DND-41 (cell line): Measurements from ENCODE around the gene ACTMAP.
A peak's percentile ranks its signal among the peaks of the same experiment; 100 is the strongest.

ENCODE experiments used
- EZH2 ChIP-seq: IDR thresholded peaks from 3 replicates; pipeline ENCODE4 v1.6.1; 2012; ENCODE audit warnings: borderline replicate concordance, low read depth, mild to moderate bottlenecking, moderate library complexity, low read length, inconsistent platforms; ENCODE audit not compliant: severe bottlenecking
- TF ChIP-seq, protein P1 (sequence below): IDR thresholded peaks from 2 replicates; pipeline ENCODE4 v1.5.1; 2012; ENCODE audit warnings: borderline replicate concordance, low read length, moderate library complexity, mild to moderate bottlenecking; ENCODE audit not compliant: poor library complexity, severe bottlenecking; ENCODE audit errors: extremely low read depth

DNA sequence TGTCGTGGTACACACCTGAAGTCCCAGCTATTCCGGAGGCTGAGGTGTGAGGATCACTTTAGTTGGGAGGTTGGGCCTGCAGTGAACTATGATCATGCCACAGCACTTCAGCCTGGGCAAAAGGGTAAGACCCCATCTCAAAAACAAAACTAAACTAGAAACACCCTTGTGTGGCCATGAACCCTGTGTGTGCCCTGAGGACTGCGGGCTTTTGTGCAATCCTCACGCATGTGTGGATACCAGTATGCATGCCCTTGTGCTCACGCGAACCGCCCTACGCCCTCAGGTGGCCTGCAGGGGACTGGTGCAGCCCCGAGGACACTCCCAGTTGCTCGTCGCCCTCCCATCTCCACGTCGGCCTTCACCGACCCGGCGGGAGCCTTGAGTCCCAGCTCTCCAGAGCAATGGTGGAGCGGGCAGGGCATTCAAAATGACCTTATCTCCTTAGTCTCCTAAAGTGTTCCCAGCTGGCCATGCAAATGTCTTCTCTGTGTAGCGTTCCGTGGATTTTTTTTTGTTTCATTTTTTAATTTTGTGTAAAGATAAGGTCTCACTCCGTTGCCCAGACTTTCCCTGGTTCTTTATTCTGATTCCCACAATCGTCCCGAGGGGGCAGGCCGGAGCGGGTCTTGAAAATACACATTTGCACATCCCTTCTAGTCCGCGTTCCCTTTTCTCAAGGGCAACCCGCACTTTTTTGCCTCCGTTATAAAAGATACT, 47.8 kb upstream of the ACTMAP start:
- TF ChIP-seq, protein P1, sequence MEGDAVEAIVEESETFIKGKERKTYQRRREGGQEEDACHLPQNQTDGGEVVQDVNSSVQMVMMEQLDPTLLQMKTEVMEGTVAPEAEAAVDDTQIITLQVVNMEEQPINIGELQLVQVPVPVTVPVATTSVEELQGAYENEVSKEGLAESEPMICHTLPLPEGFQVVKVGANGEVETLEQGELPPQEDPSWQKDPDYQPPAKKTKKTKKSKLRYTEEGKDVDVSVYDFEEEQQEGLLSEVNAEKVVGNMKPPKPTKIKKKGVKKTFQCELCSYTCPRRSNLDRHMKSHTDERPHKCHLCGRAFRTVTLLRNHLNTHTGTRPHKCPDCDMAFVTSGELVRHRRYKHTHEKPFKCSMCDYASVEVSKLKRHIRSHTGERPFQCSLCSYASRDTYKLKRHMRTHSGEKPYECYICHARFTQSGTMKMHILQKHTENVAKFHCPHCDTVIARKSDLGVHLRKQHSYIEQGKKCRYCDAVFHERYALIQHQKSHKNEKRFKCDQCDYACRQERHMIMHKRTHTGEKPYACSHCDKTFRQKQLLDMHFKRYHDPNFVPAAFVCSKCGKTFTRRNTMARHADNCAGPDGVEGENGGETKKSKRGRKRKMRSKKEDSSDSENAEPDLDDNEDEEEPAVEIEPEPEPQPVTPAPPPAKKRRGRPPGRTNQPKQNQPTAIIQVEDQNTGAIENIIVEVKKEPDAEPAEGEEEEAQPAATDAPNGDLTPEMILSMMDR: peak; percentile 41
- TF ChIP-seq EZH2: no peak
